ENCODE data around the gene MCRIP2.

DNA sequence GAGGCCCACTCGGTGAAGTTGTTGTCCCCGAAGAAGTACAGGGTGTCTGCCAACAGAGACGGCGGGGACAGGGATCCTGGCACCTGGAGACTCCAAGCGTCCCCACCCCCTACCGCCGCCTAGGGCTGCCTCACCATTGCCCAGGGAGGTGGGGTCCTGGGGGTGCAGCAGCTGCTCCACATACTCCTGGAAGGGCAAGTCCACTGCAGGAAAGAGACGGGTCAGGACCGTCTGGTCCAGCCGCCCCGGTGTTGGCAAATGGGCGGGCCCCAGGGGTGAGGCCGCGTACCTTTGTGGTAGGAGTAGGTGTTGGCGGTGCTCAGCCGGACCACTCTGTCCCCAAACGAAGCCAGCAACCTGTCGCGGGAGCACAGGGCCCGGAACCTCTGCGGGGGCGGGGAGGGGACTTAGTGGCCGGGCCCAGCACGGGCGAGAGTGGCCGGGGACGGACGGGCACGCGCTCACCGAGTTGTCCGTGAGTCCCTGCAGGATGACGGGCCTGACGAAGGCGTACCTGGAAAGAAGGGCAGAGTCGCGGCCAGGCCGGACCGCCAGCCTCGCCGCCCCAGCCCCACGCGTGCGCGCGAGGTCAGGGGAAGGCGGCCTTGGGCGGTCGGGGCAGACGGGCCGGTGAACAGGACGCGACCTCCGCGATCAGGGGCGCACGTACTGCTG, 41.9 kb downstream of the MCRIP2 start:
- TF ChIP-seq, protein P1, sequence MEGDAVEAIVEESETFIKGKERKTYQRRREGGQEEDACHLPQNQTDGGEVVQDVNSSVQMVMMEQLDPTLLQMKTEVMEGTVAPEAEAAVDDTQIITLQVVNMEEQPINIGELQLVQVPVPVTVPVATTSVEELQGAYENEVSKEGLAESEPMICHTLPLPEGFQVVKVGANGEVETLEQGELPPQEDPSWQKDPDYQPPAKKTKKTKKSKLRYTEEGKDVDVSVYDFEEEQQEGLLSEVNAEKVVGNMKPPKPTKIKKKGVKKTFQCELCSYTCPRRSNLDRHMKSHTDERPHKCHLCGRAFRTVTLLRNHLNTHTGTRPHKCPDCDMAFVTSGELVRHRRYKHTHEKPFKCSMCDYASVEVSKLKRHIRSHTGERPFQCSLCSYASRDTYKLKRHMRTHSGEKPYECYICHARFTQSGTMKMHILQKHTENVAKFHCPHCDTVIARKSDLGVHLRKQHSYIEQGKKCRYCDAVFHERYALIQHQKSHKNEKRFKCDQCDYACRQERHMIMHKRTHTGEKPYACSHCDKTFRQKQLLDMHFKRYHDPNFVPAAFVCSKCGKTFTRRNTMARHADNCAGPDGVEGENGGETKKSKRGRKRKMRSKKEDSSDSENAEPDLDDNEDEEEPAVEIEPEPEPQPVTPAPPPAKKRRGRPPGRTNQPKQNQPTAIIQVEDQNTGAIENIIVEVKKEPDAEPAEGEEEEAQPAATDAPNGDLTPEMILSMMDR (IDR thresholded peaks at IDR 0.05; ENCODE audit: low read length): no peak
- TF ChIP-seq EZH2phosphoT487 (IDR thresholded peaks at IDR 0.05; ENCODE audit: low read length) (no peak), EZH2 (optimal IDR thresholded peaks at IDR 0.05; ENCODE audit: low read depth, low read length) (no peak)
